Mammary epithelial cell (primary cell): ENCODE measurements around the gene ISG15.

Source experiments
- CTCF ChIP-seq, 2 donors: IDR thresholded peaks in 1 of 2; conservative IDR thresholded peaks in 1 of 2; 2 replicates each; pipeline ENCODE4 v1.5.1; 2011 to 2012; ENCODE audit warnings: inconsistent platforms in 2 of 2, low read length in 2 of 2, mild to moderate bottlenecking in 2 of 2, control low read depth in 1 of 2, low read depth in 1 of 2; ENCODE audit not compliant: insufficient read depth in 1 of 2; ENCODE audit errors: extremely low read depth in 1 of 2
- EZH2 ChIP-seq: IDR thresholded peaks from 2 replicates; pipeline ENCODE4 v1.6.1; 2012; ENCODE audit warnings: low read length, inconsistent platforms, borderline replicate concordance

GRCh38 chr1:1044455-1045078 lies 31.3 kb downstream of the ISG15 start:
- TF ChIP-seq CTCF (conservative IDR thresholded peaks at IDR 0.05 in 1 of 2, IDR thresholded peaks at IDR 0.05 in 1 of 2; ENCODE audit: extremely low read depth in 1 of 2, insufficient read depth in 1 of 2, low read depth in 1 of 2, low read length in 2 of 2), result no peak
- no peak for TF ChIP-seq EZH2
